SK-N-SH treated with all-trans-retinoic acid at 6 μM for 48 hours (cell line): ENCODE measurements around the gene AKAP8L.

Experiments used
- ARNTL ChIP-seq: fragments of 450-650 bp; formaldehyde crosslinking; IDR thresholded peaks from 2 replicates; pipeline ENCODE4 v1.5.0; 2020; ENCODE audit warnings: low read depth, mild to moderate bottlenecking, moderate library complexity, borderline replicate concordance
- BACH2 ChIP-seq: fragments of 250-450 bp; sonication (Bioruptor Pico); IDR thresholded peaks from 2 replicates; pipeline ENCODE4 v1.9.0; 2021; ENCODE audit warnings: mild to moderate bottlenecking, borderline replicate concordance
- CSDC2 ChIP-seq: fragments of 250-450 bp; sonication (Bioruptor Pico); IDR thresholded peaks from 2 replicates; pipeline ENCODE4 v1.5.0; 2020; ENCODE audit warnings: mild to moderate bottlenecking, moderate library complexity
- GLIS3 ChIP-seq: fragments of 250-450 bp; sonication (Bioruptor Pico); IDR thresholded peaks from 2 replicates; pipeline ENCODE4 v1.5.0; 2020; ENCODE audit warnings: mild to moderate bottlenecking, moderate library complexity
- TSHZ2 ChIP-seq: fragments of 250-450 bp; sonication (Bioruptor Pico); IDR thresholded peaks from 2 replicates; pipeline ENCODE4 v1.5.0; 2020; ENCODE audit warnings: mild to moderate bottlenecking, moderate library complexity

- TF ChIP-seq GLIS3 (CRISPR knock-in tag) (no peak), CSDC2 (CRISPR knock-in tag) (no peak), ARNTL (CRISPR knock-in tag) (no peak), TSHZ2 (CRISPR knock-in tag) (no peak), BACH2 (CRISPR knock-in tag) (no peak)
Observed at GRCh38 chr19:15399635-15400034, 19.2 kb downstream of the AKAP8L start.
